HepG2 (cell line): Measurements from ENCODE around the gene MEGF11. TPM values are rescaled to one million over a fixed set of nuclear protein-coding genes. Genes with fewer than 3 reads are reported as not detected.
A peak's percentile ranks its signal among the peaks of the same experiment; 100 is the strongest.

ENCODE experiments used
- ATF7-NPFF ChIP-seq: sonication (generic); formaldehyde crosslinking; IDR thresholded peaks from 2 replicates; pipeline ENCODE4 v1.8.1; 2023; ENCODE audit warnings: mild to moderate bottlenecking, low read depth, missing genetic modification reagents, moderate library complexity
- ELF3 ChIP-seq: IDR thresholded peaks from 2 replicates; pipeline ENCODE4 v1.6.1; 2016; ENCODE audit warnings: missing genetic modification reagents, missing compliant biosample characterization
- HNRNPLL ChIP-seq: fragments of 200-400 bp; formaldehyde crosslinking; IDR thresholded peaks from 2 replicates; pipeline ENCODE4 v1.6.1; 2017; ENCODE audit warnings: mild to moderate bottlenecking, low read depth, low read length; ENCODE audit not compliant: poor library complexity, severe bottlenecking
- JUNB ChIP-seq: sonication (generic); formaldehyde crosslinking; IDR thresholded peaks from 2 replicates; pipeline ENCODE4 v1.8.0; 2022; ENCODE audit warnings: missing genetic modification reagents, mild to moderate bottlenecking, borderline replicate concordance
- POLR2AphosphoS5 ChIP-seq: IDR thresholded peaks from 2 replicates; pipeline ENCODE4 v1.6.1; 2012; ENCODE audit warnings: low read depth, low read length
- RFX5 ChIP-seq: IDR thresholded peaks from 2 replicates; pipeline ENCODE4 v1.6.1; 2011; ENCODE audit warnings: low read depth, low read length, improper control_type of control experiment
- ZNF33A ChIP-seq: sonication (generic); formaldehyde crosslinking; IDR thresholded peaks from 2 replicates; pipeline ENCODE4 v1.5.1; 2020; ENCODE audit warnings: missing genetic modification reagents, mild to moderate bottlenecking, moderate library complexity, borderline replicate concordance
- ZNF598 ChIP-seq: sonication (generic); formaldehyde crosslinking; IDR thresholded peaks from 2 replicates; pipeline ENCODE4 v1.5.1; 2020; ENCODE audit warnings: mild to moderate bottlenecking, missing genetic modification reagents, borderline replicate concordance
- ZNF800 ChIP-seq: sonication (generic); formaldehyde crosslinking; IDR thresholded peaks from 2 replicates; pipeline ENCODE4 v1.4.0; 2020; ENCODE audit warnings: missing genetic modification reagents
- ZUFSP ChIP-seq: sonication (generic); formaldehyde crosslinking; IDR thresholded peaks from 2 replicates; pipeline ENCODE4 v1.9.0; 2021; ENCODE audit warnings: missing genetic modification reagents, mild to moderate bottlenecking, borderline replicate concordance
- polyA plus RNA-seq, 8 experiments: library from polyadenylated mRNA; depleted of rRNA in 3 of 8; stranded (reverse) in 7 of 8; unstranded in 1 of 8; fragments of >200 nt; fragmentation: Illumina TruSeq in 4 of 8; extraction: Trizol in 4 of 8; gene quantifications; 2 replicates each; pipeline versions ENCODE4 v1.2.1 to v1.2.3, GENCODE V29; 2011 to 2016; ENCODE audit warnings: low read depth in 4 of 8, missing spikeins in 1 of 8, mixed read lengths in 1 of 8; ENCODE audit not compliant: insufficient read depth in 1 of 8
- total RNA-seq, 5 experiments: library from RNA; depleted of rRNA; stranded (reverse); fragments of >200 nt; fragmentation: Illumina TruSeq; extraction: Trizol; gene quantifications; 2 replicates each; pipeline ENCODE4 v1.2.3, GENCODE V29; 2016; ENCODE audit warnings: low read depth in 1 of 5
- TF ChIP-seq, protein P1 (sequence below): sonication (generic); formaldehyde crosslinking; IDR thresholded peaks from 2 replicates; pipeline ENCODE4 v1.5.0; 2020; ENCODE audit warnings: mild to moderate bottlenecking, missing genetic modification reagents, borderline replicate concordance
- TF ChIP-seq, protein P2 (sequence below): sonication (generic); formaldehyde crosslinking; IDR thresholded peaks from 2 replicates; pipeline ENCODE4 v1.9.0; 2021; ENCODE audit warnings: missing genetic modification reagents, borderline replicate concordance

Gene MEGF11
- total and polyA plus RNA-seq, 2 of the 13 experiments (the other 11 are each of a cell fraction or from before 2014, with no cell fraction given): not detected

DNA sequence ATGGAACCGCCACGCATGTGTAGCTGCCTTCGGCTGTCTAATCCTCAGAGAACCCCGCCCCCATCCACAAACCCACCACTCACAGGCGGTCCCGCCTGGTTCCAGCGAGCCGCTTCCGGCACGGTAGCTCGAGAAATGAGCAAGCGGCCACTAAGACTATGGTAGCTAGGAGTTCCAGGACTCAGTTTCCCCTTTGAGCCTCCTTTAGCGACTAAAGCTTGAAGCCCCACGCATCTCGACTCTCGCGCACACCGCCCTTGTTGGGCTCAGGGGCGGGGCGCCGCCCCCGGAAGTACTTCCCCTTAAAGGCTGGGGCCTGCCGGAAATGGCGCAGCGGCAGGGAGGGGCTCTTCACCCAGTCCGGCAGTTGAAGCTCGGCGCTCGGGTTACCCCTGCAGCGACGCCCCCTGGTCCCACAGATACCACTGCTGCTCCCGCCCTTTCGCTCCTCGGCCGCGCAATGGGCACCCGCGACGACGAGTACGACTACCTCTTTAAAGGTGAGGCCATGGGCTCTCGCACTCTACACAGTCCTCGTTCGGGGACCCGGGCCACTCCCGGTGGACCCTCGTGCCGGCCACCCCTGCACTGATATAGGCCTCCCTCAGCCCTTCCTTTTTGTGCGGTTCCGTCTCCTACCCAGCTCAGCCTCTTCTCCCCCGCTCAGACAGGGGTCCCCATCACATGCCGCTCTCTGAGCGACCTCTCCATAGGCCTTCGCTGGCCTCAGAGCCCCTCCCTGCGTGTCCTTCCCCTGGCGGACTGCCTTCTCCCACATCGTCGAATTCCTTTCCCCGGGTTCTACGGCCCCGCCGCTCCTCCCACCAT is 384.2 kb downstream of the MEGF11 start, which contains the start of gene RAB11A (continued):
- TF ChIP-seq, protein P1, sequence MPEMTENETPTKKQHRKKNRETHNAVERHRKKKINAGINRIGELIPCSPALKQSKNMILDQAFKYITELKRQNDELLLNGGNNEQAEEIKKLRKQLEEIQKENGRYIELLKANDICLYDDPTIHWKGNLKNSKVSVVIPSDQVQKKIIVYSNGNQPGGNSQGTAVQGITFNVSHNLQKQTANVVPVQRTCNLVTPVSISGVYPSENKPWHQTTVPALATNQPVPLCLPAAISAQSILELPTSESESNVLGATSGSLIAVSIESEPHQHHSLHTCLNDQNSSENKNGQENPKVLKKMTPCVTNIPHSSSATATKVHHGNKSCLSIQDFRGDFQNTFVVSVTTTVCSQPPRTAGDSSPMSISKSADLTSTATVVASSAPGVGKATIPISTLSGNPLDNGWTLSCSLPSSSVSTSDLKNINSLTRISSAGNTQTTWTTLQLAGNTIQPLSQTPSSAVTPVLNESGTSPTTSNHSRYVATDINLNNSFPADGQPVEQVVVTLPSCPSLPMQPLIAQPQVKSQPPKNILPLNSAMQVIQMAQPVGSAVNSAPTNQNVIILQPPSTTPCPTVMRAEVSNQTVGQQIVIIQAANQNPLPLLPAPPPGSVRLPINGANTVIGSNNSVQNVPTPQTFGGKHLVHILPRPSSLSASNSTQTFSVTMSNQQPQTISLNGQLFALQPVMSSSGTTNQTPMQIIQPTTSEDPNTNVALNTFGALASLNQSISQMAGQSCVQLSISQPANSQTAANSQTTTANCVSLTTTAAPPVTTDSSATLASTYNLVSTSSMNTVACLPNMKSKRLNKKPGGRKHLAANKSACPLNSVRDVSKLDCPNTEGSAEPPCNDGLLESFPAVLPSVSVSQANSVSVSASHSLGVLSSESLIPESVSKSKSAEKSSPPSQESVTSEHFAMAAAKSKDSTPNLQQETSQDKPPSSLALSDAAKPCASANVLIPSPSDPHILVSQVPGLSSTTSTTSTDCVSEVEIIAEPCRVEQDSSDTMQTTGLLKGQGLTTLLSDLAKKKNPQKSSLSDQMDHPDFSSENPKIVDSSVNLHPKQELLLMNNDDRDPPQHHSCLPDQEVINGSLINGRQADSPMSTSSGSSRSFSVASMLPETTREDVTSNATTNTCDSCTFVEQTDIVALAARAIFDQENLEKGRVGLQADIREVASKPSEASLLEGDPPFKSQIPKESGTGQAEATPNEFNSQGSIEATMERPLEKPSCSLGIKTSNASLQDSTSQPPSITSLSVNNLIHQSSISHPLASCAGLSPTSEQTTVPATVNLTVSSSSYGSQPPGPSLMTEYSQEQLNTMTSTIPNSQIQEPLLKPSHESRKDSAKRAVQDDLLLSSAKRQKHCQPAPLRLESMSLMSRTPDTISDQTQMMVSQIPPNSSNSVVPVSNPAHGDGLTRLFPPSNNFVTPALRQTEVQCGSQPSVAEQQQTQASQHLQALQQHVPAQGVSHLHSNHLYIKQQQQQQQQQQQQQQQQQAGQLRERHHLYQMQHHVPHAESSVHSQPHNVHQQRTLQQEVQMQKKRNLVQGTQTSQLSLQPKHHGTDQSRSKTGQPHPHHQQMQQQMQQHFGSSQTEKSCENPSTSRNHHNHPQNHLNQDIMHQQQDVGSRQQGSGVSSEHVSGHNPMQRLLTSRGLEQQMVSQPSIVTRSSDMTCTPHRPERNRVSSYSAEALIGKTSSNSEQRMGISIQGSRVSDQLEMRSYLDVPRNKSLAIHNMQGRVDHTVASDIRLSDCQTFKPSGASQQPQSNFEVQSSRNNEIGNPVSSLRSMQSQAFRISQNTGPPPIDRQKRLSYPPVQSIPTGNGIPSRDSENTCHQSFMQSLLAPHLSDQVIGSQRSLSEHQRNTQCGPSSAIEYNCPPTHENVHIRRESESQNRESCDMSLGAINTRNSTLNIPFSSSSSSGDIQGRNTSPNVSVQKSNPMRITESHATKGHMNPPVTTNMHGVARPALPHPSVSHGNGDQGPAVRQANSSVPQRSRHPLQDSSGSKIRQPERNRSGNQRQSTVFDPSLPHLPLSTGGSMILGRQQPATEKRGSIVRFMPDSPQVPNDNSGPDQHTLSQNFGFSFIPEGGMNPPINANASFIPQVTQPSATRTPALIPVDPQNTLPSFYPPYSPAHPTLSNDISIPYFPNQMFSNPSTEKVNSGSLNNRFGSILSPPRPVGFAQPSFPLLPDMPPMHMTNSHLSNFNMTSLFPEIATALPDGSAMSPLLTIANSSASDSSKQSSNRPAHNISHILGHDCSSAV (CRISPR knock-in tag): no peak; the same call in 1 of the 2 replicates
- TF ChIP-seq ZNF598 (no peak; the same call in 1 of the 2 replicates), JUNB (CRISPR knock-in tag) (no peak), RFX5 (peak; percentile 9; the same call in 1 of the 2 replicates), ZNF33A (CRISPR knock-in tag) (no peak), ZUFSP (no peak), ELF3 (peak; percentile 74), ATF7-NPFF (CRISPR knock-in tag) (peak; percentile 47; the same call in 1 of the 2 replicates), HNRNPLL (peak; percentile 79), ZNF800 (CRISPR knock-in tag) (peak; percentile 34; the same call in 1 of the 2 replicates), POLR2AphosphoS5 (peak; percentile 96)
- TF ChIP-seq, protein P2, sequence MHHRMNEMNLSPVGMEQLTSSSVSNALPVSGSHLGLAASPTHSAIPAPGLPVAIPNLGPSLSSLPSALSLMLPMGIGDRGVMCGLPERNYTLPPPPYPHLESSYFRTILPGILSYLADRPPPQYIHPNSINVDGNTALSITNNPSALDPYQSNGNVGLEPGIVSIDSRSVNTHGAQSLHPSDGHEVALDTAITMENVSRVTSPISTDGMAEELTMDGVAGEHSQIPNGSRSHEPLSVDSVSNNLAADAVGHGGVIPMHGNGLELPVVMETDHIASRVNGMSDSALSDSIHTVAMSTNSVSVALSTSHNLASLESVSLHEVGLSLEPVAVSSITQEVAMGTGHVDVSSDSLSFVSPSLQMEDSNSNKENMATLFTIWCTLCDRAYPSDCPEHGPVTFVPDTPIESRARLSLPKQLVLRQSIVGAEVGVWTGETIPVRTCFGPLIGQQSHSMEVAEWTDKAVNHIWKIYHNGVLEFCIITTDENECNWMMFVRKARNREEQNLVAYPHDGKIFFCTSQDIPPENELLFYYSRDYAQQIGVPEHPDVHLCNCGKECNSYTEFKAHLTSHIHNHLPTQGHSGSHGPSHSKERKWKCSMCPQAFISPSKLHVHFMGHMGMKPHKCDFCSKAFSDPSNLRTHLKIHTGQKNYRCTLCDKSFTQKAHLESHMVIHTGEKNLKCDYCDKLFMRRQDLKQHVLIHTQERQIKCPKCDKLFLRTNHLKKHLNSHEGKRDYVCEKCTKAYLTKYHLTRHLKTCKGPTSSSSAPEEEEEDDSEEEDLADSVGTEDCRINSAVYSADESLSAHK (CRISPR knock-in tag): 0 out of 2 replicates have a peak, but pooled peaks have one; percentile 55
